GM12891 (cell line): ENCODE results near the gene WDR7.

ENCODE experiments used
- POLR2A ChIP-seq: IDR thresholded peaks from 2 replicates; pipeline ENCODE4 v1.6.1; 2011; ENCODE audit warnings: low read depth, low read length, control low read depth
- TAF1 ChIP-seq: IDR thresholded peaks from 2 replicates; pipeline ENCODE4 v1.6.1; 2011; ENCODE audit warnings: low read depth, low read length, control low read depth

DNA sequence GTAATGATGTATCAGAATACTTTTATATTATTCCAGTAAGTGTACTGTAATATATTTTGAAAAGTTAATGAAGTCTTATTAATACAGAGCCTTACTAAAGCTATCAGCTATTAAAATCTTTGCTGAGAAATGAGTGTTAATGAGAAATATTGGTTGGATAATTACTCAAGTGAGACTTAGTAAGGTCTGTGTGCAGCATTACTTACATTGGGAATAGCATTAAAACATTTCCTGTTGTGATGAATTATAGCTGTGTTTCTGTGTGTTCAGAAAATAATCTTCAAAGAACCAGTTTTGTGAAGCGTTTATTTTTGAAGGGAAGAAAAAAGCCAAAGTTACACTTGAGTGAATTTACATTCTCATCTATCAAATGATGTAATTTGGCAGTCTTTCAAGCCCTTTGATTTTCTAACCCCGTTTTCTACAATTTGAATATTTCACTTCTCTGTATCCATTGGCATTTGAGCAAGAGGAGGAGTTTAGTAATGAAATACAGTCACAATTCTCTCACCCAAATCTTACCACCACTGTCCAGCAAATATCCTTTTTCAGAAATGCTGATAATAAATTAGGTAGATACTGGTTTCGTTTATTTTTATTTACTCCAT is 372.2 kb downstream of the WDR7 start:
- TF ChIP-seq POLR2A (no peak), TAF1 (no peak)
